Measurements from ENCODE around the gene SPRR2B.

SPRR2B gene

DNA sequence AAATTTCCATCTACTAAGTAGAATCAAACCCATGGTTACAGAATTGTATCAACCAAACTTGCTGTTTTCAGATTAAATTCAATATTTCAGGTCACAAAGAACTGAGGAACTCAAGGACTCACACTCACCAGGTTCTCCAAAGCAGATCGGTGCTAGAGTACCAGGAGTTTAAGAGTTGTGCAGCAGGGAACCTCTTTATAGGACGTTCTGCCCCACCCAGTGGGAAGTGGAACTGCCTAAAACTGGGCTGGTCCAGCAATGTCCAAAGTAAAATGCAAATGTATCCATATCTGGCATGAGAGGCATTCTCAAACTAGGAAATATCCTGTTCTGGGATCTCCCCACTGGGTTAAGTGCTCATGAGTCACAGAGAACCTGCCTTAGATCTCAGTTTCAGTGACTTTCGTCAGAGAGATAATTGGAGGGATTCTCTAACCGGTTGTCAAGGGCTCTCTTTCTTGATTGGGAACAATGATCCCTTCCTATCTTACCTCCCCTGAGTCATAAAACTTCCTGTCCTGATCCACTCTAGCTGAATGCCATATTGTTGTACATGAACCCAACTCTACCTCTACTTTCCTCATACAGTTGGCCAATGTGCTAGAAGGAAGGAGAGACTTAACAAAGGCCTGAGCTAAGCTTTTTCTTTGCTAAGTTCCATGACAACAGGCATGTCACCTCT is 30.3 kb downstream of the SPRR2B start, which contains the start of gene SPRR2D:
SPRR2D (minus strand) TSS at position 171 of the 682 bp plus-strand sequence. CDS start 774 bp downstream, outside the sequence.
- no peak for FAIRE-seq
- TF ChIP-seq POU2F2 (IDR thresholded peaks at IDR 0.05; ENCODE audit: low read depth, low read length) = no peak
- TF ChIP-seq PAX5 (IDR thresholded peaks at IDR 0.05; ENCODE audit: insufficient read depth, low read length, severe bottlenecking) = no peak
- no peak for TF ChIP-seq TAF1 (IDR thresholded peaks at IDR 0.05; ENCODE audit: low read depth, low read length)
- TF ChIP-seq POLR2AphosphoS5 (IDR thresholded peaks at IDR 0.05; ENCODE audit: low read depth, low read length) = no peak
- no peak for DNase-seq (ENCODE audit: insufficient read length, low spot score)

DNA sequence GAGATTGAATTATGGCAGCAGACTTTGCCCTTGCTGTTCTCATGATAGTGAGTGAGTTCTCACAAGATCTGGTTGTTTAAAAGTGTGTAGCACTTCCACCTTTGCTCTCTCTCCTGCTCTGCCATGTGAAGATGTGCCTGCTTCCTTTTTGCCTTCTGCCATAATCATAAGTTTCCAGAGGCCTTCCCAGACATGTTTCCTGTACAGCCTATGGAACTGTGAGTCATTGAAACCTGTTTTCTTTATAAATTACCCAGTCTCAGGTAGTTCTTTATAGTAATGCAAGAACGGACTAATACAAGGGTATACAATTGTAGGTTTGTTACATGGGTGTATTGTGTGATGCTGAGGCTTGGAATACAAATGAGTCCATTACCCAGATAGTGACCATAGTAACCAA is 36.2 kb downstream of the SPRR2B start:
- DNase-seq (ENCODE audit: insufficient read length, low spot score) (no peak), FAIRE-seq (no peak)
- TF ChIP-seq POLR2A (IDR thresholded peaks at IDR 0.05; ENCODE audit: low read depth, low read length) = no peak

DNA sequence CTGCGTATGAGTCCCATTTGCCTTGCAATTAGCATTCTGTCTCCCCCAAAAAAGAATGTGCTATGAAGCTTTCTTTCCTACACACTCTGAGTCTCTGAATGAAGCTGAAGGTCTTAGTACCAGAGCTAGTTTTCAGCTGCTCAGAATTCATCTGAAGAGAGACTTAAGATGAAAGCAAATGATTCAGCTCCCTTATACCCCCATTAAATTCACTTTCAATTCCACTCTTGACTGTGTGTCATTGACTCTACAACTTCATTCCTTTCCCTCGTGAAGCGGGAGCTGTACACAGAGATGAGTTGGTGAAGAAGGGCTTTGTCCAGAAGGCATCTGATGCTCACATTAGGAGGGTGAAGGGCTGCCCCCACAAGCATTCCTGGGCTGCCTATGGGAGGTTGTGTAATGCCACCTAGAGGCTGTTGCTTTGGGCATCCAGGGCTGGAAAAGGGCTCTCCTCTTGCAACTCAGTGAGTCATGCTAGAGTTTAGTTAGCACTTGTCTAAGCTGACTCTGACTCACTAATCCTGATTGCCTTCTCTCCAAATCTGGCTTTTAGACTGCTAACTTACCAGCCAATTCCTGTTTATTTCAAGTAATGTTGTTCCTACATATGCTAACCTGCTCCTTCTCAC is 38.6 kb downstream of the SPRR2B start:
- DNase-seq (ENCODE audit: insufficient read length, low spot score) (no peak), FAIRE-seq (no peak)
- TF ChIP-seq POU2F2 (IDR thresholded peaks at IDR 0.05; ENCODE audit: low read depth, low read length) (no peak), SPI1 (IDR thresholded peaks at IDR 0.05; ENCODE audit: low read depth, low read length) (no peak), POLR2AphosphoS5 (IDR thresholded peaks at IDR 0.05; ENCODE audit: low read depth, low read length) (no peak), POLR2A (IDR thresholded peaks at IDR 0.05; ENCODE audit: low read depth, low read length) (no peak), PAX5 (IDR thresholded peaks at IDR 0.05; ENCODE audit: insufficient read depth, low read length, severe bottlenecking) (no peak), TAF1 (IDR thresholded peaks at IDR 0.05; ENCODE audit: low read depth, low read length) (no peak)

GRCh38 chr1:153032073-153032472 is 39.3 kb downstream of the SPRR2B start:
- DNase-seq (ENCODE audit: insufficient read length, low spot score) (no peak), FAIRE-seq (no peak)
- TF ChIP-seq POLR2A (IDR thresholded peaks at IDR 0.05; ENCODE audit: low read depth, low read length) = no peak
- TF ChIP-seq SPI1 (IDR thresholded peaks at IDR 0.05; ENCODE audit: low read depth, low read length) = no peak
- no peak for TF ChIP-seq TAF1 (IDR thresholded peaks at IDR 0.05; ENCODE audit: low read depth, low read length)
- TF ChIP-seq POLR2AphosphoS5 (IDR thresholded peaks at IDR 0.05; ENCODE audit: low read depth, low read length) = no peak
- TF ChIP-seq PAX5 (IDR thresholded peaks at IDR 0.05; ENCODE audit: insufficient read depth, low read length, severe bottlenecking) = no peak
- TF ChIP-seq POU2F2 (IDR thresholded peaks at IDR 0.05; ENCODE audit: low read depth, low read length) = no peak

DNA sequence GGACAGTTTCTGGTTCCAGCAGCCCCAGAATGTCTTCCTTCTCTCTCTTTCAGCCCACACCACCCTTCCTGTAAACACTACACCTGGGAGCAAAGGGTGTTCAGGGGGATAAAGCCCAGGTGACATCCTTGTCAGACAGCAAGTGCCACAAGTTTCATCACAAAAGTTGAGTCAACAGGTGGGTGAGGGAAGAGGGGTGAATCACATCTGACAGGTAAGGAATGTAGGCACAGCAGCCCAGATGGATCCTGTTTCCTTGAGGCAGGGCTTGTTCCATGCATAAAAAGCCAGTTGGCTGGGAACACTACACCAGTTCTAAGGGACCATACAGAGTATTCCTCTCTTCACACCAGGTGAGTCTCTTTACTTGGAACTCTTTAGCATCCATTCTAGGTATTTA is 40.5 kb downstream of the SPRR2B start, which contains the start of gene SPRR1B:
SPRR1B (plus strand) TSS at position 309 of the 400 bp plus-strand sequence. CDS start 1,143 bp downstream, outside the sequence.
- no peak for DNase-seq (ENCODE audit: insufficient read length, low spot score)
- TF ChIP-seq TAF1 (IDR thresholded peaks at IDR 0.05; ENCODE audit: low read depth, low read length) = no peak
- no peak for TF ChIP-seq POLR2AphosphoS5 (IDR thresholded peaks at IDR 0.05; ENCODE audit: low read depth, low read length)
- TF ChIP-seq POLR2A (IDR thresholded peaks at IDR 0.05; ENCODE audit: low read depth, low read length) = no peak
- no peak for TF ChIP-seq PAX5 (IDR thresholded peaks at IDR 0.05; ENCODE audit: insufficient read depth, low read length, severe bottlenecking)
- no peak for TF ChIP-seq POU2F2 (IDR thresholded peaks at IDR 0.05; ENCODE audit: low read depth, low read length)
- no peak for TF ChIP-seq SPI1 (IDR thresholded peaks at IDR 0.05; ENCODE audit: low read depth, low read length)
- no peak for FAIRE-seq

GRCh38 chr1:153028766-153029165 is 42.6 kb downstream of the SPRR2B start:
- FAIRE-seq (no peak), DNase-seq (ENCODE audit: insufficient read length, low spot score) (no peak)
- no peak for TF ChIP-seq POLR2A (IDR thresholded peaks at IDR 0.05; ENCODE audit: low read depth, low read length)
- TF ChIP-seq PAX5 (IDR thresholded peaks at IDR 0.05; ENCODE audit: insufficient read depth, low read length, severe bottlenecking) = no peak
- TF ChIP-seq POU2F2 (IDR thresholded peaks at IDR 0.05; ENCODE audit: low read depth, low read length) = no peak
- TF ChIP-seq POLR2AphosphoS5 (IDR thresholded peaks at IDR 0.05; ENCODE audit: low read depth, low read length) = no peak
- no peak for TF ChIP-seq TAF1 (IDR thresholded peaks at IDR 0.05; ENCODE audit: low read depth, low read length)
- TF ChIP-seq SPI1 (IDR thresholded peaks at IDR 0.05; ENCODE audit: low read depth, low read length) = no peak

DNA sequence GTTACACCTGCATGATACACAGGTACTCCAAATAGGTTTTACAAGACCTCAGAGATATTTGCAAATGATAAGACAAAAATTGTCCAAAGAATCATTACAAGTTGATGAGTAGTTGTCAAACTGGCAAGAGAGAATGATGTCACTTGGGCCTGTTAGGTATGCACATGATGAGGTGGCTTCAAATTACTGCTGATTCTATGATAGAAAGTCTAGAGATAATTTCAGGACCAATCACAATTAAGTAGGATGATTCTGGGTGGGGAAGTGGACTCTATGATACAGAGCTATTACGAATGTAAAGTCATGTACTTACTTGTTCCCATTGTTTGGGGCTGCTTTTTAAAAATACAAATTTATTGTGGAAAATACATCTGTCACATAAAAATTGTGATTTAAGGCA is 45.6 kb downstream of the SPRR2B start:
- TF ChIP-seq POU2F2 (IDR thresholded peaks at IDR 0.05; ENCODE audit: low read depth, low read length) (no peak), SPI1 (IDR thresholded peaks at IDR 0.05; ENCODE audit: low read depth, low read length) (no peak), POLR2AphosphoS5 (IDR thresholded peaks at IDR 0.05; ENCODE audit: low read depth, low read length) (no peak), TAF1 (IDR thresholded peaks at IDR 0.05; ENCODE audit: low read depth, low read length) (no peak), POLR2A (IDR thresholded peaks at IDR 0.05; ENCODE audit: low read depth, low read length) (no peak), PAX5 (IDR thresholded peaks at IDR 0.05; ENCODE audit: insufficient read depth, low read length, severe bottlenecking) (no peak)
- FAIRE-seq = no peak
- DNase-seq (ENCODE audit: insufficient read length, low spot score) = no peak

- no peak for DNase-seq (ENCODE audit: insufficient read length, low spot score)
- no peak for TF ChIP-seq SPI1 (IDR thresholded peaks at IDR 0.05; ENCODE audit: low read depth, low read length)
- TF ChIP-seq POLR2AphosphoS5 (IDR thresholded peaks at IDR 0.05; ENCODE audit: low read depth, low read length) = no peak
- no peak for TF ChIP-seq PAX5 (IDR thresholded peaks at IDR 0.05; ENCODE audit: insufficient read depth, low read length, severe bottlenecking)
- no peak for TF ChIP-seq POU2F2 (IDR thresholded peaks at IDR 0.05; ENCODE audit: low read depth, low read length)
- TF ChIP-seq POLR2A (IDR thresholded peaks at IDR 0.05; ENCODE audit: low read depth, low read length) = no peak
- no peak for TF ChIP-seq TAF1 (IDR thresholded peaks at IDR 0.05; ENCODE audit: low read depth, low read length)
- no peak for FAIRE-seq
Measured at GRCh38 chr1:153024413-153024812, 47.0 kb downstream of the SPRR2B start.

DNA sequence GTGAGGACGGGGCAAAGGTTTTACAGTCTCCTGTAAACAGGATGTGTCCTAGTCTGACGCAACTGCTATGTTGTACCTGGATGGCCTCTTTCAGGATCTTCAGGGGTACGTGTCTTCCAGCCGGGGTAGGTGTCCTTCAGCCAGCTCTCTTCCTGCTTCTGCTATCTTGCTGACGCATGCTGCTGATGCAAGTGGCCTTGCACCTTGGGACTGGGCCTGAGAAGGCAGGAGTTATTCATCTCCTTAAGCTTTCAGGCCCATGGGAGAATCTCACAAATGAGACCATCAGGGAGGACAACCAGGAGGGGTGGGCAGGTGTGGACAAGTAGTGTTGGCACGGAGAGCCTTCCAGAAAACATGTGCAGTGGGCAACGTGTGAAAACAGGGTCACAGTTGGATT is 48.3 kb downstream of the SPRR2B start:
- no peak for DNase-seq (ENCODE audit: insufficient read length, low spot score)
- no peak for FAIRE-seq
- no peak for TF ChIP-seq POLR2AphosphoS5 (IDR thresholded peaks at IDR 0.05; ENCODE audit: low read depth, low read length)
- no peak for TF ChIP-seq POLR2A (IDR thresholded peaks at IDR 0.05; ENCODE audit: low read depth, low read length)
- TF ChIP-seq PAX5 (IDR thresholded peaks at IDR 0.05; ENCODE audit: insufficient read depth, low read length, severe bottlenecking) = no peak
- TF ChIP-seq TAF1 (IDR thresholded peaks at IDR 0.05; ENCODE audit: low read depth, low read length) = no peak
- TF ChIP-seq POU2F2 (IDR thresholded peaks at IDR 0.05; ENCODE audit: low read depth, low read length) = no peak
- no peak for TF ChIP-seq SPI1 (IDR thresholded peaks at IDR 0.05; ENCODE audit: low read depth, low read length)

Measured in GM12891 (cell line).